ENCODE results near the gene CASTOR1.

CASTOR1 gene

GRCh38 chr22:30244066-30244465 is 45.2 kb downstream of the CASTOR1 start:
- no peak for DNase-seq

DNA sequence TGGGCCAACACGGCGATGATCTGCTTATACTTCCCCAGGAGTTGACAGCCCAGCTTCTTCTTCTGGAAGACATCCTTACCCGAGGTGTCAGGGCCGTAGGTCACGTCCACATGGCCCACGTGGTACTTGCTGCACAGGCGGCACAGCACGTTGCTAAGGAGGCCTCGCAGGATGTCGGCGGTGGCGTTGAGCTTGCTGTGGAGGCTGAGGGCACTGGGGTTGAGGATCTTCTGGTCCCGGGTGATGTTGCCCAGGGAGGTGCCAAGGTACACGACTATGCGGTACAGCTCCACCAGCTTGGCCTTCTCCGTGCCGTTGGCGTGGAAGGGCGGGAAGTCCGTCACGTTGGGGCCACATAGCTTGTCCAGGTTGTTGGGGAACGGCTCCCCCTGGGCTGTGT is 45.6 kb downstream of the CASTOR1 start:
- DNase-seq: no peak

GRCh38 chr22:30241576-30242371 is 47.5 kb downstream of the CASTOR1 start:
- DNase-seq: no peak

DNA sequence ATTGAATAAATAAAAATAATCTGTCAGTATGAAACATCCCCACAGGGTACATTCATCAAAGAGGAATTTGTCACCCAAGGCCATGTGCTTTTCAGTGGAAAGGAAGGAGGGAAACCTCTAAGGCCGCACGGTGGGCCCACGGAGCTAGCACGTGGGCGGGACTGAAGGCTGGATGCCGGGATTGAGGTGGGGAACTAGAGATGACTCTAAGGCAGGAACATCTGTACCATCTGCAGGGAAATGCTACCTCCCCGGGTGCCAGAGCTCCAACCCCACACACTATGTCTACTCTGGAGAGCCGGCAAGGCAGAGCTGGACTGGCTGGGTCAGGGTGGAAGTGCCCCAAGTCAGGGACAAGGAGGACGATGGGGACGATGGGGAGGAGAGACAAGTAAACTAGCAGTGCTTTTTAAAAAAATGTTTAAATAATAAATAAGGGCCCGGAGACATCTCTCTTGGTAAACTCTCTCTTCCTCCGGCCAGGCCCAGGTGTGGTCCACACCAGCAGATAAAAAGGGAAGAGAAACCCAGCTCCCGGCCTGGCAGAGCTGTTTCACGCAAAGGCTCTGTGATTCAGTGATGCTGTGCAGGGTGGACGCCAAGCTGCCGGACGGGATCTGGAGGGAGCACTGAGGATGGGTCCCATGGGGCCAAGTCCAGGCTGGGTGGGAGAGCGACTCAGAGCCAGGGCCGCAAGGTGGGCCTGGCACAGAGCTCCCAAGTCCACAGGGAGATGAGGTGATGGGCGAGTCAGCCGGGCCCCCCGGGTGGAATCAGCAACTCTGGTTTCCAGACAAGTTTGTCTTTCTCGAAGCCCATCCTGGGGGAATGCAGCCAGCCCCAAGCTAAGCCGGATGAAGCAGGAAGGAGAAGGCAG is 48.5 kb downstream of the CASTOR1 start:
- DNase-seq: peak; percentile 82

DNA sequence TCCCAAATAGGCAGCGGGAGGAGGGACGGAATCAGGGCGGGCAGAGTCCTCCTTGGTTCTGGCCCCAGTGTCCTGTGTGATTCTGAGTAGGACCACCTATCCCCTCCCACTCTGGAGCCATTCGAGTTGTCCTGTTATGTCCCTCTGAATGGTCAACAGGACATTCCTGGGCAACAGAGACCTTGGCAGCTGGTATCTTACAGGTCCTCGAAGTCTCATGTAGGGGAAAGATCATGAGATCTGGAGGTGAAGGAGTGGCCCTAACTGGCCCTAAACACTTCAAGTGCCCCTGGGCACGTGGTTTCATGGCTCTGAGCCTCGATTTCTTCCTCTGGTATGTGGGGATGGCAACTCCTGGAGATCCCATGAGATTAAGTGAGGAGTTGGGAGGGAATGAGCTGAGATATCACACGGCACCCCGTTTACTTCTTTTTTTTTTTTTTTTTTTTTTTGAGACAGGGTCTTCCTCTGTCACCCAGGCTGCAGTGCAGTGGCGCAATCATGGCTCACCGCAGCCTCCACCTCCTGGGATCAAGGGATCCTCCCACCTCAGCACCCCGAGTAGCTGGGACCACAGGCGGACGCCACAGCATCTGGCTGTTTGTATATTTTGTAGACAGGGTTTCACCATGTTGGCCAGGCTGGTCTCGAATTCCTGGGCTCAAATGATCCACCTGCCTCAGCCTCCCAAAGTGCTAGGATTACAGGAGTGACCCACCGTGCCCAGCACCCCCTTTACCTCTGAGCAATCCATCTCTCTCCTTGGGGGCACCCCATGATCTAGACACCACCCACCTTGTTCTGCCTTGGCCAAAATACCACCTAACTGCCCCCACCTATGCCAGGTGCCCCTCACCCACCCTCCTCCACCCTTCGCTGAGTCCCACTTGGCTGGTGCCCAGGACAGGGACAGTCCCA is 49.6 kb downstream of the CASTOR1 start:
- no peak for DNase-seq

- DNase-seq: no peak
Measured at GRCh38 chr22:30238661-30239487, 50.4 kb downstream of the CASTOR1 start.

GRCh38 chr22:30238136-30238535 is 51.2 kb downstream of the CASTOR1 start:
- no peak for DNase-seq

- no peak for DNase-seq
Measured at GRCh38 chr22:30236875-30237274, 52.4 kb downstream of the CASTOR1 start.

- no peak for DNase-seq
Measured at GRCh38 chr22:30235687-30236170, 53.6 kb downstream of the CASTOR1 start.
